Astrocyte of the cerebellum (primary cell): ENCODE results near the gene DCP2.

Source experiments
- DNase-seq: peaks from one replicate; pipeline ENCODE4 v3.0.0-alpha.2; 2011; ENCODE audit warnings: low read depth
- H3K4me3 ChIP-seq: 2 replicates; pipeline ENCODE4 v1.5.1; 2011; ENCODE audit warnings: mild to moderate bottlenecking, low read depth, low read length, moderate library complexity
- in situ Hi-C: cut with HindIII; loops from 2 replicates; pipeline ENCODE4 v1.10.0; 2017; ENCODE audit warnings: low sequenced_read_pairs
- TF ChIP-seq, protein P1 (sequence below): IDR thresholded peaks from 2 replicates; pipeline ENCODE4 v1.5.1; 2012; ENCODE audit warnings: low read length, low read depth, moderate library complexity, mild to moderate bottlenecking; ENCODE audit errors: missing control alignments

DCP2 gene

DNA sequence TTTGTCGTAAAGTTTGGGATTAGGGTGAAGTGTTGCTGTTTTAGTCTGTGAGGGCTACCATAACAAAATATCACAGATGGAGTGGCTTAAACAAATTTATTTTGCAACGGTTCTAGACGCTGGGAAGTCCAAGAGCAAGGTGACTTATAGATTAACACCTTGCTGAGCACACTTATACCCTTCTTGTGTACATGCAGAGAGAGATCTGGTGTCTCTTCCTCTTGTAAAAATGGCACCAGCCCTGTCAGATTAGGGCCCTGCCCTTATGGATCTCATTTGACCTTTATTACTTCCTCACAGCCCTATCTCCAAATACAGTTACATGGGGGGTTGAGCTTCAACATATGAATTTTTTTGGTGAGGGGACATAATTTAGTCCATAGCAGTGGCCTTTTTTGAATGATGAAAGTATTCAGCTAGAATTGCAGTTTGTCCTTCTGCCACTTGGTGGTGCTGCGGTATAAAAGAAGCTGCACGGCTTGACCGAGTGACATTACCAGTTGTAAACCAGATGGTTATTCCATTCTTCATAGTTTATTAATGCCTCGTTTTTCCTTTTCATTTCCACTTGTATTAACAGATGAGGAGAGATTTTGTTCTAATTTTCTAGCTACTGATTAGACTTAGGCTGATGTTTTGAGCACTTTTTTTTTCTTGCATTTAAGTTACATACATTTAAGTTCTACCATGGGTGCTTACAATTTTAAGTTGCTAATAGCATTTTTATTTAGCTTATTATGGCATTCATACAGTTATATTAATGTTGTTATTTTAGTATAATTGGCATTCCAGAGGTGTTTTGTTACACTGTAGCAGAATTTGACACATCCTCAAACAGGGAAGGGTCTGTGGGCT is 19.4 kb downstream of the DCP2 start:
- TF ChIP-seq, protein P1, sequence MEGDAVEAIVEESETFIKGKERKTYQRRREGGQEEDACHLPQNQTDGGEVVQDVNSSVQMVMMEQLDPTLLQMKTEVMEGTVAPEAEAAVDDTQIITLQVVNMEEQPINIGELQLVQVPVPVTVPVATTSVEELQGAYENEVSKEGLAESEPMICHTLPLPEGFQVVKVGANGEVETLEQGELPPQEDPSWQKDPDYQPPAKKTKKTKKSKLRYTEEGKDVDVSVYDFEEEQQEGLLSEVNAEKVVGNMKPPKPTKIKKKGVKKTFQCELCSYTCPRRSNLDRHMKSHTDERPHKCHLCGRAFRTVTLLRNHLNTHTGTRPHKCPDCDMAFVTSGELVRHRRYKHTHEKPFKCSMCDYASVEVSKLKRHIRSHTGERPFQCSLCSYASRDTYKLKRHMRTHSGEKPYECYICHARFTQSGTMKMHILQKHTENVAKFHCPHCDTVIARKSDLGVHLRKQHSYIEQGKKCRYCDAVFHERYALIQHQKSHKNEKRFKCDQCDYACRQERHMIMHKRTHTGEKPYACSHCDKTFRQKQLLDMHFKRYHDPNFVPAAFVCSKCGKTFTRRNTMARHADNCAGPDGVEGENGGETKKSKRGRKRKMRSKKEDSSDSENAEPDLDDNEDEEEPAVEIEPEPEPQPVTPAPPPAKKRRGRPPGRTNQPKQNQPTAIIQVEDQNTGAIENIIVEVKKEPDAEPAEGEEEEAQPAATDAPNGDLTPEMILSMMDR = peak; percentile 79
- in situ Hi-C loops = no loop called here
- DNase-seq = peak; percentile 64
- no peak overlapping the region for H3K4me3 ChIP-seq

GRCh38 chr5:112996830-112997374 is 20.3 kb downstream of the DCP2 start:
- no peak for DNase-seq
- in situ Hi-C loops = no loop called here
- TF ChIP-seq, protein P1 = no peak
- no peak overlapping the region for H3K4me3 ChIP-seq

GRCh38 chr5:112998296-112998695 is 21.7 kb downstream of the DCP2 start:
- TF ChIP-seq, protein P1 = no peak
- DNase-seq = no peak
- in situ Hi-C loops = no loop called here
- H3K4me3 ChIP-seq = no peak overlapping the region

DNA sequence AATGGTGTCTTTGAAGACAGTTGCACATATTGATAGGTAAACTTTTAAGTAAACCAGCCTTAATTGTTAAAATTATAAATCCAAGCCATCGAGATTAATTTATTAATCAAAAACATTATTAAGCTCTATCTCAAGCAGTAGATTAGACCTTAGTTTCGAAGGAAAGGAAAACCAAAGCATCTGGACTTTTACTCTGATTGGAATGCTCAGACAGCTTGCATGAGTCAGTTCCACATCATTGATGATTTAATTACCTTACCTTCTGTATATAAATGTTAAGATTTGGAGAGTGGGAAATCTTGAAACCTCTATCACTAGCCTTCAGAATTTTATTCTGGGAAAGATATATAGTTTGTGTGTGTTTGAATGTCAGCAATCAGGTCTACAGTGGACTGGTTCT is 23.9 kb downstream of the DCP2 start:
- no peak for DNase-seq
- in situ Hi-C loops = no loop called here
- TF ChIP-seq, protein P1 = no peak
- no peak overlapping the region for H3K4me3 ChIP-seq

DNA sequence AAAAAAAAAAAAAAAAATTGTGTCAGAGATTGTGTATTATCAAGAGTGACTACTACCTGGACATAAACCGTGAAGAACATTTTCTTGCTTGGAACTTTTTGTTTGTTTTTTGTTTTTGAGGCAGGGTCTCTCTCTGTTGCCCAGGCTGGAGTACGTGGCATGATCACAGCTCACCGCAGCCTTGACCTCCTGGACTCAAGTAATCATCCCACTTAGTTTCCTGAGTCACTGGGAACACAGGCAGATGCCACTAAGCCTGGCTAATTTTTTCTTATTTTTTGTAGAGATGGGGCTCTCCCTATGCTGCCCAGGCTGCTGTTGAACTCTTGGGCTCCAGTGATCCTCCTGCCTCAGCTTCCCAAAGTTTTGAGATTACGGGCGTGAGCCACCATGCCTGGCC is 25.8 kb downstream of the DCP2 start:
- H3K4me3 ChIP-seq = no peak overlapping the region
- TF ChIP-seq, protein P1 = no peak
- in situ Hi-C loops = no loop called here
- DNase-seq = no peak

DNA sequence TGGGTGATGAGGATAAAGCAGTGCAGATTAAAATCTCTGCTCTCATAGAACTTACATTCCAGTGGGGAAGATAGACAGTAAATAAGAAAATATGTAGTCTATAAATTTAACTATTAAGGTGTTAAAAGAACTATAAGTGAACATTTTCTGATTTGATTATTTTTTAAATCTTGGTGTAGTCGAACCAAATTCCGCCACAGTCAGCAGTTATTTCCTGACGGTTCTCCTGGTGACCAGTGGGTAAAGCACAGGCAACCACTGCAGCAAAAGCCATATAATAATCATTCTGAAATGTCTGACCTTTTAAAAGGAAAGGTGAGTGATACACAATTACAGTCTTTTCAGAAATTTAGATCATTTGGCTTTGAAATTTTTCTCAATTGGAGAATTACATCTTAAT is 27.2 kb downstream of the DCP2 start:
- no peak for DNase-seq
- no peak overlapping the region for H3K4me3 ChIP-seq
- in situ Hi-C loops = no loop called here
- TF ChIP-seq, protein P1 = no peak
